Calu3 (cell line): ENCODE results near the gene HIBADH. TPM values are rescaled to one million over a fixed set of nuclear protein-coding genes. Genes with fewer than 3 reads are reported as not detected.
"Not testable (repeated sequence)": the region's sequence is repeated elsewhere in the genome, so short reads cannot be mapped to it uniquely, and the experiment has no call there.

Experiments
- BruUV-seq: library from RNA; stranded (reverse); fragments of 400-500 nt; replicated peaks from 2 replicates; lab custom pipeline; 2021; lab: Mats Ljungman, UMichigan
- CTCF ChIA-PET: fragments of 300-600 bp; sonication (Branson Sonifier 250); formaldehyde crosslinking; loops from one replicate; lab custom pipeline; 2022; ENCODE audit warnings: antibody characterized with exemption; lab: Charles Lee
- DNase-seq: peaks from one replicate; pipeline ENCODE4 v3.0.0; 2022
- H3K27ac Mint-ChIP-seq: one replicate; pipeline ENCODE4 v1.8.0; 2022; ENCODE audit warnings: mixed read lengths; ENCODE audit not compliant: unreplicated experiment
- H3K27me3 Mint-ChIP-seq: one replicate; pipeline ENCODE4 v1.8.0; 2022; ENCODE audit warnings: mixed read lengths; ENCODE audit not compliant: unreplicated experiment
- H3K36me3 Mint-ChIP-seq: one replicate; pipeline ENCODE4 v1.8.0; 2022; ENCODE audit warnings: mild to moderate bottlenecking, moderate library complexity, mixed read lengths; ENCODE audit not compliant: insufficient read depth, unreplicated experiment
- H3K4me1 Mint-ChIP-seq: one replicate; pipeline ENCODE4 v1.8.0; 2022; ENCODE audit warnings: mild to moderate bottlenecking, low read depth, mixed read lengths; ENCODE audit not compliant: unreplicated experiment
- H3K4me3 Mint-ChIP-seq: one replicate; pipeline ENCODE4 v1.8.0; 2022; ENCODE audit warnings: mild to moderate bottlenecking, low read depth, moderate library complexity, mixed read lengths; ENCODE audit not compliant: unreplicated experiment
- H3K9me3 Mint-ChIP-seq: one replicate; pipeline ENCODE4 v1.8.0; 2022; ENCODE audit warnings: low read depth, mixed read lengths; ENCODE audit not compliant: unreplicated experiment
- CTCF ChIP-seq: fragments of 200-600 bp; IDR thresholded peaks from one replicate; pipeline ENCODE4 v1.8.0; 2022; ENCODE audit warnings: antibody characterized with exemption; ENCODE audit not compliant: unreplicated experiment
- intact Hi-C: fragments of 100-400 bp; cut with micrococcal nuclease; formaldehyde crosslinking; loops from one replicate; pipeline ENCODE4 v1.10.0; 2022; ENCODE audit not compliant: unreplicated experiment
- total RNA-seq: library from RNA; stranded (reverse); gene quantifications from 2 replicates; pipeline ENCODE4 v1.2.3, GENCODE V29; 2022

Gene HIBADH
- total RNA-seq, 1 experiment from 2014 or later, result 74.6 TPM

DNA sequence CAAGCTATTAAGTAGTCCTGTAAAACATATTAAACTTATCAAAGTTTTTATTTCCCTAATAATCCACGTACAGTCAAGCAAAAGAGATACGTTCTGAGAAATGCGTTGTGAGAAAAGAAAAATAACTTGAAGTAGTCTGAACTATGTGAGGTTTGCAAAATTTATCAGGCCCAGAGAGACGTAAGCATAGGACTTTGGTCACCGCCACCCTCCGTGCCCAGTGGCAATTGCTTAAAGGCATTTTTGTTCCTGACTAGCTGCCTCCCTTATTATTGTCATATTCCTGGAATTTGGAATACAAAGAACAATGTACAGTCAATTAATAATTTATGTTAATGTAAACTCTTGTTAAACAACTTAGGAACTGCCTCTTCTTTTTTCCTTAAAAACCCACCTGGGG, 22.8 kb downstream of the HIBADH start:
- Mint-ChIP-seq H3K27ac (no peak overlapping the region), H3K4me3 (no peak overlapping the region), H3K4me1 (peaks cover 68% of the 10 kb centered on the region), H3K27me3 (no peaks in the 10 kb centered on the region), H3K36me3 (peaks cover 20% of the 10 kb centered on the region), H3K9me3 (no peaks in the 10 kb centered on the region)
- DNase-seq, result no peak
- CTCF ChIA-PET, result interaction anchor here (0.7 kb wide), 1 partner anchor 27 kb away, joined by 3 read pairs; no protein-coding TSS in a partner anchor
- BruUV-seq, result no TSS peak
- no peak for TF ChIP-seq CTCF
- intact Hi-C loops, result loop anchor here (5.0 kb wide), 3 partner anchors 102 to 277 kb away; partner anchors contain the start of gene TAX1BP1

DNA sequence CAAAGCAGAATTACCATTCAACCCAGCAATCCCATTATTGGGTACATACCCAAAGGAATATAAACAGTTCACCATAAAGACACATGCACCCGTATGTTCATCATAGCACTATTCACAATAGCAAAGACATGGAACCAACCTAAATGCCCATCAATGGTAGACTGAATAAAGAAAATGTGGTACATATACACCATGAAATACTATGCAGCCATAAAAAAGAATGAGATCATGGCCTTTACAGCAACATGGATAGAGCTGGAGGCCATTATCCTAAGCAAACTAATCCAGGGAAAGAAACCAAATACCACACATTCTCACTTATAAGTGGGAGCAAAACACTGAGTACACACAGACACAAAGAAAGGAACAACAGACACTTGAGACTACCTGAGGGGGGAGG, 23.6 kb downstream of the HIBADH start:
- H3K27me3 Mint-ChIP-seq, intact Hi-C loops, H3K9me3 Mint-ChIP-seq, BruUV-seq, DNase-seq, H3K4me3 Mint-ChIP-seq, H3K27ac Mint-ChIP-seq: not testable (repeated sequence)
- Mint-ChIP-seq H3K36me3 (peaks cover 16% of the 10 kb centered on the region), H3K4me1 (peaks cover 67% of the 10 kb centered on the region)
- CTCF ChIA-PET, result interaction anchor here (0.7 kb wide), 1 partner anchor 26 kb away, joined by 3 read pairs; no protein-coding TSS in a partner anchor

DNA sequence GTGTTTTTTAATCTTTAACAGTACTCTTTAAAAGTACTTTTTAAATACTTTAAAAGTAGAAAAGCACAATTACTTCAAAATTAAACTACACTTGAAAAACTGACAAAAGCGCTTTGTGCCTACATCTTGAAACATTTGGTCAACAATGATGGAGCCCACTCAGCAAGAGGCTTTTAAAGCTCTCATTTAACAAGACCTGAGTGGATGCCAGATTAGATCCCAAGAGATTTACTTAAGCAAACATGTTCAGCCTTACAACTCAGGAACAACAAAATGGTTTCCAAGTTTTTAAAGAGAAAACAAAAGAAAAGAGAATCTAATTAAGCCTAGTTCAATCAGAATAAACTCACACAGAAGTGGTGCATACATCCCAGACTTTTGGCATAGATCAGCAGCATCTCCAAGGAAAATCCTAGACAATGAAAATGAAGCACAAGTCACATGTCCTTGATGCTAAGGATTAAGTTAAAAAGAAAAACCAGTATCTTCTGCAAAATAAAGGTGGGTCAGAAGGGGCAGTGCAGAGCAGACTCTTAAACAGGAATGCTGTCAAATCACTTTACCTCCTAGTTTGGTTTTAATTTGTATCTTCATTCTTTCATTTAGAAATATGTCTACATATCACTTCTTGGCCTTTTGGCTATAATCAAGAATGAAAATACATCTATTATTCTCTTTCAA, 26.2 kb downstream of the HIBADH start:
- Mint-ChIP-seq H3K4me1 (peaks cover 42% of the 10 kb centered on the region), H3K27ac (no peak overlapping the region), H3K27me3 (no peaks in the 10 kb centered on the region), H3K4me3 (no peak overlapping the region), H3K9me3 (no peaks in the 10 kb centered on the region), H3K36me3 (peaks cover 17% of the 10 kb centered on the region)
- CTCF ChIA-PET, result no interaction called here
- intact Hi-C loops, result no loop called here
- no peak for TF ChIP-seq CTCF
- no peak for DNase-seq
- no TSS peak for BruUV-seq

- Mint-ChIP-seq H3K4me1 (peaks cover 34% of the 10 kb centered on the region), H3K36me3 (peaks cover 11% of the 10 kb centered on the region), H3K4me3 (no peak overlapping the region), H3K27me3 (no peaks in the 10 kb centered on the region), H3K9me3 (no peaks in the 10 kb centered on the region), H3K27ac (no peak overlapping the region)
- no peak for TF ChIP-seq CTCF
- no peak for DNase-seq
- intact Hi-C loops, result no loop called here
- CTCF ChIA-PET, result no interaction called here
- BruUV-seq, result no TSS peak
These were observed 27.0 kb downstream of the HIBADH start for GRCh38 chr7:27635728-27636127.
